Astrocyte (in vitro differentiated cells and primary cell): ENCODE results near the gene CLCN1. TPM values are rescaled to one million over a fixed set of nuclear protein-coding genes. Genes with fewer than 3 reads are reported as not detected.

Experiments
- DNase-seq: peaks from one replicate; pipeline ENCODE4 v3.0.0-alpha.2; 2010; ENCODE audit warnings: low read depth
- FAIRE-seq: peaks from 2 replicates; lab custom pipeline; 2011; peaks lifted over from hg19 to GRCh38; lab: Jason Lieb, UNC
- H2AFZ ChIP-seq: 2 replicates; pipeline ENCODE4 v1.6.0; 2012; ENCODE audit warnings: low read depth, low read length, inconsistent platforms
- H3K27ac ChIP-seq: 2 replicates; pipeline ENCODE4 v1.5.1; 2011; ENCODE audit warnings: low read depth, low read length, inconsistent platforms
- H3K27me3 ChIP-seq: 2 replicates; pipeline ENCODE4 v1.6.0; 2011; ENCODE audit warnings: low read length, inconsistent platforms; ENCODE audit not compliant: insufficient read depth
- H3K36me3 ChIP-seq: 2 replicates; pipeline ENCODE4 v1.5.1; 2011; ENCODE audit warnings: low read length, inconsistent platforms; ENCODE audit not compliant: insufficient read depth
- H3K4me1 ChIP-seq: 2 replicates; pipeline ENCODE4 v1.5.1; 2011; ENCODE audit warnings: low read length, inconsistent platforms; ENCODE audit not compliant: insufficient read depth
- H3K4me2 ChIP-seq: 2 replicates; pipeline ENCODE4 v1.6.0; 2012; ENCODE audit warnings: low read length, inconsistent platforms
- H3K4me3 ChIP-seq: 2 replicates; pipeline ENCODE4 v1.5.1; 2011; ENCODE audit warnings: low read depth, mild to moderate bottlenecking, low read length, inconsistent platforms; ENCODE audit not compliant: insufficient read depth
- H3K79me2 ChIP-seq: 2 replicates; pipeline ENCODE4 v1.6.0; 2012; ENCODE audit warnings: mild to moderate bottlenecking, low read length, inconsistent platforms; ENCODE audit not compliant: insufficient read depth
- H3K9ac ChIP-seq: 2 replicates; pipeline ENCODE4 v1.6.0; 2012; ENCODE audit warnings: mild to moderate bottlenecking, low read length, inconsistent platforms
- H3K9me3 ChIP-seq: 2 replicates; pipeline ENCODE4 v1.5.1; 2012; ENCODE audit warnings: low read depth, mild to moderate bottlenecking, low read length, inconsistent platforms; ENCODE audit not compliant: insufficient read depth
- H4K20me1 ChIP-seq: 2 replicates; pipeline ENCODE4 v1.6.0; 2012; ENCODE audit warnings: low read length, inconsistent platforms; ENCODE audit not compliant: insufficient read depth
- H3K27ac Mint-ChIP-seq: one replicate; pipeline ENCODE4 v1.8.0; 2021; ENCODE audit warnings: mild to moderate bottlenecking, mixed read lengths; ENCODE audit not compliant: unreplicated experiment
- H3K27me3 Mint-ChIP-seq: one replicate; pipeline ENCODE4 v1.8.0; 2021; ENCODE audit warnings: low read depth, mixed read lengths; ENCODE audit not compliant: unreplicated experiment
- H3K36me3 Mint-ChIP-seq: one replicate; pipeline ENCODE4 v1.8.0; 2021; ENCODE audit warnings: low read depth, mixed read lengths; ENCODE audit not compliant: unreplicated experiment
- H3K4me1 Mint-ChIP-seq: one replicate; pipeline ENCODE4 v1.8.0; 2021; ENCODE audit warnings: low read depth, mixed read lengths; ENCODE audit not compliant: unreplicated experiment
- H3K4me3 Mint-ChIP-seq: one replicate; pipeline ENCODE4 v1.8.0; 2021; ENCODE audit warnings: mild to moderate bottlenecking, moderate library complexity, mixed read lengths; ENCODE audit not compliant: unreplicated experiment
- H3K9me3 Mint-ChIP-seq: one replicate; pipeline ENCODE4 v1.8.0; 2021; ENCODE audit warnings: mild to moderate bottlenecking, mixed read lengths; ENCODE audit not compliant: unreplicated experiment
- CTCF ChIP-seq: IDR thresholded peaks from 2 replicates; pipeline ENCODE4 v1.5.1; 2011; ENCODE audit warnings: low read depth, mild to moderate bottlenecking, inconsistent platforms, low read length, moderate library complexity; ENCODE audit not compliant: insufficient read depth
- EZH2 ChIP-seq: IDR thresholded peaks from 2 replicates; pipeline ENCODE4 v1.6.1; 2012; ENCODE audit warnings: mild to moderate bottlenecking, low read length, inconsistent platforms; ENCODE audit not compliant: insufficient read depth
- total RNA-seq: library from RNA; stranded (reverse); gene quantifications from 2 replicates; pipeline ENCODE4 v1.2.1, GENCODE V29; 2021

Gene CLCN1
- total RNA-seq, 1 donor from 2014 or later, result not detected

DNA sequence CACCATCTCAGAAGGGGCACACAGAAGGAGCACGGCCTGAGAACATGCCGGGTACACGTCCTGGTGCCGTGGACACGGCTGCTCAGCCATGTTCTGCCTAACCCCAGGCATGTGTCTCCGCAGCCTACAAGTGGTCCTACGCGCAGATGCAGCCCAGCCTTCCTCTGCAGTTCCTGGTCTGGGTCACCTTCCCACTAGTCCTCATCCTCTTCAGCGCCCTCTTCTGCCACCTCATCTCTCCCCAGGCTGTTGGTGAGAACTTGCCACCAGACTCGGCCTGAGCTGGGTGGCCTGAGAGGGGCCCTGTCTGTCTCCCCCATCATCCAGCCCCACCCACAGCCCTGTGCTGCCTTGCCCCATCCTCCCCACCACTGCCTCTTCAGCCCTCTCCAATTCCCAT is 5.3 kb downstream of the CLCN1 start:
- no peak overlapping the region for H3K4me2 ChIP-seq
- no peaks in the 10 kb centered on the region for H4K20me1 ChIP-seq
- H3K4me3 ChIP-seq, result no peak overlapping the region
- Mint-ChIP-seq H3K4me3 (no peak overlapping the region), H3K36me3 (peaks cover 2% of the 10 kb centered on the region), H3K27ac (no peak overlapping the region), H3K4me1 (no peaks in the 10 kb centered on the region), H3K27me3 (peaks cover 32% of the 10 kb centered on the region), H3K9me3 (no peaks in the 10 kb centered on the region)
- H2AFZ ChIP-seq, result no peak overlapping the region
- H3K9ac ChIP-seq, result no peak overlapping the region
- no peak for TF ChIP-seq CTCF
- no peak for TF ChIP-seq EZH2
- DNase-seq (no peak), FAIRE-seq (no peak)
- no peaks in the 10 kb centered on the region for H3K27me3 ChIP-seq
- H3K4me1 ChIP-seq, result no peaks in the 10 kb centered on the region
- H3K27ac ChIP-seq, result no peak overlapping the region
- no peaks in the 10 kb centered on the region for H3K9me3 ChIP-seq
- no peaks in the 10 kb centered on the region for H3K36me3 ChIP-seq
- H3K79me2 ChIP-seq, result no peaks in the 10 kb centered on the region

- FAIRE-seq, result no peak
- DNase-seq, result no peak
Measured at GRCh38 chr7:143321734-143322133, 5.8 kb downstream of the CLCN1 start.

More at GRCh38 chr7:143321734-143322133, 5.8 kb downstream of the CLCN1 start:
- Mint-ChIP-seq H3K4me3 (no peak overlapping the region), H3K36me3 (peaks cover 2% of the 10 kb centered on the region), H3K4me1 (no peaks in the 10 kb centered on the region), H3K9me3 (no peaks in the 10 kb centered on the region), H3K27ac (no peak overlapping the region), H3K27me3 (peaks cover 29% of the 10 kb centered on the region)
- H2AFZ ChIP-seq, result no peak overlapping the region
- H3K9ac ChIP-seq, result no peak overlapping the region
- H3K27ac ChIP-seq, result no peak overlapping the region
- no peak overlapping the region for H3K4me3 ChIP-seq
- no peaks in the 10 kb centered on the region for H3K36me3 ChIP-seq
- no peak overlapping the region for H3K4me2 ChIP-seq
- H3K27me3 ChIP-seq, result no peaks in the 10 kb centered on the region
- H3K79me2 ChIP-seq, result no peaks in the 10 kb centered on the region
- H3K4me1 ChIP-seq, result no peaks in the 10 kb centered on the region
- no peaks in the 10 kb centered on the region for H3K9me3 ChIP-seq
- TF ChIP-seq CTCF (no peak), EZH2 (no peak)
- H4K20me1 ChIP-seq, result no peaks in the 10 kb centered on the region
